ENCODE measurements around the gene CRK.

GRCh38 chr17:1422885-1423284 is 33.1 kb downstream of the CRK start:
- TF ChIP-seq GATA3 (IDR thresholded peaks at IDR 0.05; ENCODE audit: low read depth, low read length) = no peak
- no peak for TF ChIP-seq GATA2 (IDR thresholded peaks at IDR 0.05; ENCODE audit: low read depth, low read length)
